Astrocyte (in vitro differentiated cells and primary cell): ENCODE results near the gene RAB37.

ENCODE experiments used
- CTCF ChIP-seq: IDR thresholded peaks from 2 replicates; pipeline ENCODE4 v1.5.1; 2011; ENCODE audit warnings: low read depth, mild to moderate bottlenecking, inconsistent platforms, low read length, moderate library complexity; ENCODE audit not compliant: insufficient read depth
- EZH2 ChIP-seq: IDR thresholded peaks from 2 replicates; pipeline ENCODE4 v1.6.1; 2012; ENCODE audit warnings: mild to moderate bottlenecking, low read length, inconsistent platforms; ENCODE audit not compliant: insufficient read depth

- TF ChIP-seq CTCF (no peak), EZH2 (no peak)
Measured at GRCh38 chr17:74699236-74699635, 37.8 kb upstream of the RAB37 start.
